ENCODE data around the gene RAB40A. TPM values are rescaled to one million over a fixed set of nuclear protein-coding genes. Genes with fewer than 3 reads are reported as not detected.
"Not testable (repeated sequence)": the region's sequence is repeated elsewhere in the genome, so short reads cannot be mapped to it uniquely, and the experiment has no call there.

The RAB40A gene
- total RNA-seq, 1 experiment from 2014 or later: 0.10 TPM

DNA sequence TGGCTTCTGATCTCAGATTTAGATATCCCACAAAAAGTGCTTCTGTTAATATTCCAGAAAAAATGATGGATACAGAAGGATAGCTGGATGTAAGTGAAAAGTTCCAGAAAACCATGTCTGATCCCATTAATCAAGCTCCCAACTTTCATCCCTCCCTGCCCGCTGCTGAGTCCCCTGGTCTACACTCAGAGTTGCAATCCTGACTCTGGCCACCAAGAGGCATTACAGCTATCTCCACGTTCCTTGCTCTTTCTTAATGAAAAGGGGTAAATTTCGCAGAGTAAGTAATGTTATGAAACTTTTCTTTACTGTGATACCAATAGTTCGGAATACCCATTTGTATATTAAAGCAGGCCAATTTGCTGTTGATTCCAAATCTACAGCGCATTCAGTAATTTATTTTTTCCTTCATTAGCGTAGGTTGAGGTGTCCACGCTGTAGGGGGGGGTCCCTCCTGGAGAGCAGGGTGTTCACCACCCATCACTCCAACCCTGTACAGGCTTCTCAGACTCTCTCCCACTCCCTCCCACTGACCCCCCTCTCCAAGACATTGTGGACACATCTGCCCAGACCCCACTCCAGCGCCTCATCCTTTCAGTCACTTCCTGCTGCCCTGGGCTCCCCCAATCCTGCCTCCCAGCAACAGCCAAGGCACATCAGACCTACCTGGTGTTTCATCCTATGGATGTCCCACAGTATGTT, 55.1 kb downstream of the RAB40A start:
- Histone ChIP-seq H3K36me3 (replicated peaks; ENCODE audit: control insufficient read depth, insufficient read depth, low read length) (peaks cover 3% of the 10 kb centered on the region), H3K27me3 (ENCODE audit: control insufficient read depth, insufficient read depth, low read length) (no peaks in the 10 kb centered on the region), H3K4me3 (ENCODE audit: insufficient read depth, low read depth, low read length) (no peak overlapping the region)
- DNase-seq: peak; percentile 37

DNA sequence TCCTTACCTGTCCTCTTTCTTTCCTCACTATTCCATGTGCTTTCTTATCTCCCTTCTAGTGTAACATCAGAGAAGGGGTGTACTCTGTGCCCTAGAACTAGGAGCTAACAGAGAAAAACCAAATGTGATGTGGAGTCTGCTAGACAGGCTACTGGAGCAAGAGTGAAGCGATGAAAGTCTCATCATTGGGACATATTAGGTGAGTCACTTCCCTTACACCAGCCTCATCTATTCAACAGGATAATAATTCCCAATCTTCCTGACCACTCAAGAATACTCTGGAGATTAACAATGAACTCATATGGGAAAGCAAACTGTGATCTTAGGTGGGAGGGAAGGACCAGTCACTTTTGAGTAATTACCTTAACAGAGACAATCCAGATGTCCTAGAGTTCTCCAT, 58.1 kb downstream of the RAB40A start:
- Histone ChIP-seq H3K4me3 (ENCODE audit: insufficient read depth, low read depth, low read length) (no peak overlapping the region), H3K36me3 (replicated peaks; ENCODE audit: control insufficient read depth, insufficient read depth, low read length) (peaks cover 2% of the 10 kb centered on the region; the same call in 1 of the 2 replicates), H3K27me3 (ENCODE audit: control insufficient read depth, insufficient read depth, low read length) (no peaks in the 10 kb centered on the region)
- no peak for DNase-seq

- not testable (repeated sequence) for H3K4me3 ChIP-seq (ENCODE audit: insufficient read depth, low read depth, low read length); H3K36me3 ChIP-seq (replicated peaks; ENCODE audit: control insufficient read depth, insufficient read depth, low read length); H3K27me3 ChIP-seq (ENCODE audit: control insufficient read depth, insufficient read depth, low read length)
Measured at GRCh38 chrX:103460001-103460755, 59.1 kb downstream of the RAB40A start.

GRCh38 chrX:103453655-103454054, 65.6 kb downstream of the RAB40A start:
- Histone ChIP-seq H3K27me3 (ENCODE audit: control insufficient read depth, insufficient read depth, low read length) (no peaks in the 10 kb centered on the region), H3K36me3 (replicated peaks; ENCODE audit: control insufficient read depth, insufficient read depth, low read length) (peaks cover 7% of the 10 kb centered on the region), H3K4me3 (ENCODE audit: insufficient read depth, low read depth, low read length) (no peak overlapping the region)
- DNase-seq: no peak

More at GRCh38 chrX:103460001-103460755, 59.1 kb downstream of the RAB40A start:
- not testable (repeated sequence) for DNase-seq

Other genes with a start within 250 kb of the RAB40A start
- gene TCEAL5, start 242.7 kb downstream of the RAB40A start, total RNA-seq (2014; rRNA removed; shearing (Covaris generic)): 0.37 and 0.66 TPM in 2 replicates
- 45.4 and 49.8 TPM in 2 replicates for gene BEX2, start 208.5 kb downstream of the RAB40A start, total RNA-seq (2014; rRNA removed; shearing (Covaris generic))
- 4.5 and 6.5 TPM in 2 replicates for gene TCEAL7, start 189.2 kb downstream of the RAB40A start, total RNA-seq (2014; rRNA removed; shearing (Covaris generic))
- gene TCEAL9, start 163.0 kb downstream of the RAB40A start, total RNA-seq (2014; rRNA removed; shearing (Covaris generic)): 61.7 and 90.7 TPM in 2 replicates
- 694 and 703 TPM in 2 replicates for gene BEX3, start 143.0 kb downstream of the RAB40A start, total RNA-seq (2014; rRNA removed; shearing (Covaris generic))
- gene TCEAL4, start 66.0 kb upstream of the RAB40A start, total RNA-seq (2014; rRNA removed; shearing (Covaris generic)): 15.5 and 23.8 TPM in 2 replicates
- gene TCEAL3, start 88.5 kb upstream of the RAB40A start, total RNA-seq (2014; rRNA removed; shearing (Covaris generic)): 3.5 and 5.8 TPM in 2 replicates
- 9.2 and 10.3 TPM in 2 replicates for gene TCEAL1, start 109.5 kb upstream of the RAB40A start, total RNA-seq (2014; rRNA removed; shearing (Covaris generic))
- 566 and 659 TPM in 2 replicates for gene MORF4L2, start 167.2 kb upstream of the RAB40A start, total RNA-seq (2014; rRNA removed; shearing (Covaris generic))
- 0.28 TPM in 1 of 2 replicates, not detected in the other for gene TMEM31, start 191.4 kb upstream of the RAB40A start, total RNA-seq (2014; rRNA removed; shearing (Covaris generic))